Right renal cortex interstitium (tissue), 3 donors: Measurements from ENCODE around the gene CDK19. TPM values are rescaled to one million over a fixed set of nuclear protein-coding genes. Genes with fewer than 3 reads are reported as not detected.
"Not testable (repeated sequence)": the region's sequence is repeated elsewhere in the genome, so short reads cannot be mapped to it uniquely, and the experiment has no call there.

Experiments
- DNase-seq, 3 donors: peaks; one replicate each; pipeline ENCODE4 v3.0.0-alpha.2; 2013; ENCODE audit warnings: low read depth in 3 of 3, low spot score in 2 of 3
- polyA plus RNA-seq, 3 donors: library from polyadenylated mRNA; unstranded; fragments of 120-200 nt; gene quantifications; one replicate each; pipeline ENCODE4 v1.2.1, GENCODE V29; 2013; ENCODE audit not compliant: insufficient read length in 3 of 3

Gene CDK19
- polyA plus RNA-seq, 3 donors = 38.9 to 44.0 (median 39.6) TPM

- peak; percentile 38 to 46 (median 42) for DNase-seq
Measured at GRCh38 chr6:110814102-110815014, 911 bp downstream of the CDK19 start.

GRCh38 chr6:110813338-110814101, 1.7 kb downstream of the CDK19 start:
- no peak for DNase-seq

- no peak for DNase-seq
Measured at GRCh38 chr6:110812719-110813118, 2.5 kb downstream of the CDK19 start.

GRCh38 chr6:110810896-110811586, 4.2 kb downstream of the CDK19 start:
- DNase-seq = no peak

- DNase-seq = no peak
Measured at GRCh38 chr6:110809792-110810191, 5.5 kb downstream of the CDK19 start.

- not testable (repeated sequence) for DNase-seq
Measured at GRCh38 chr6:110802175-110802574, 13.1 kb downstream of the CDK19 start.

GRCh38 chr6:110800839-110801196, 14.5 kb downstream of the CDK19 start:
- DNase-seq = no peak

GRCh38 chr6:110800196-110800838, 15.0 kb downstream of the CDK19 start:
- no peak for DNase-seq

GRCh38 chr6:110799655-110800054, 15.6 kb downstream of the CDK19 start:
- DNase-seq = no peak

- DNase-seq = no peak
Measured at GRCh38 chr6:110799189-110799588, 16.1 kb downstream of the CDK19 start.

GRCh38 chr6:110795271-110795670, 20.0 kb downstream of the CDK19 start:
- DNase-seq = no peak

GRCh38 chr6:110786696-110787095, 28.6 kb downstream of the CDK19 start:
- no peak for DNase-seq

- DNase-seq = no peak
Measured at GRCh38 chr6:110786271-110786670, 29.0 kb downstream of the CDK19 start.

GRCh38 chr6:110784610-110784979, 30.7 kb downstream of the CDK19 start:
- DNase-seq = no peak

GRCh38 chr6:110781522-110782214, 33.6 kb downstream of the CDK19 start:
- no peak for DNase-seq

GRCh38 chr6:110778333-110778732, 36.9 kb downstream of the CDK19 start:
- no peak for DNase-seq

GRCh38 chr6:110777636-110778035, 37.6 kb downstream of the CDK19 start:
- no peak for DNase-seq

GRCh38 chr6:110776413-110776812, 38.9 kb downstream of the CDK19 start:
- DNase-seq = no peak

- no peak for DNase-seq
Measured at GRCh38 chr6:110769923-110770322, 45.3 kb downstream of the CDK19 start.

GRCh38 chr6:110768057-110768456, 47.2 kb downstream of the CDK19 start:
- no peak for DNase-seq
